ENCODE measurements around the gene GPATCH2.

GPATCH2 gene

GRCh38 chr1:217418269-217419193, 212.4 kb downstream of the GPATCH2 start:
- H3K4me3 ChIP-seq (ENCODE audit: low read depth, low read length) = no peak overlapping the region
- TF ChIP-seq CTCF (IDR thresholded peaks at IDR 0.05; ENCODE audit: insufficient read depth, low read depth, low read length, missing control alignments) = no peak
- DNase-seq (ENCODE audit: low read depth) = no peak

GRCh38 chr1:217417363-217417762, 213.5 kb downstream of the GPATCH2 start:
- DNase-seq (ENCODE audit: low read depth) = no peak
- H3K4me3 ChIP-seq (ENCODE audit: low read depth, low read length) = no peak overlapping the region
- no peak for TF ChIP-seq CTCF (IDR thresholded peaks at IDR 0.05; ENCODE audit: insufficient read depth, low read depth, low read length, missing control alignments)

GRCh38 chr1:217407534-217408001, 223.3 kb downstream of the GPATCH2 start:
- DNase-seq (ENCODE audit: low read depth) = no peak
- no peak for TF ChIP-seq CTCF (IDR thresholded peaks at IDR 0.05; ENCODE audit: insufficient read depth, low read depth, low read length, missing control alignments)
- no peak overlapping the region for H3K4me3 ChIP-seq (ENCODE audit: low read depth, low read length)

GRCh38 chr1:217403026-217403720, 227.7 kb downstream of the GPATCH2 start:
- DNase-seq (ENCODE audit: low read depth) = no peak
- H3K4me3 ChIP-seq (ENCODE audit: low read depth, low read length) = no peak overlapping the region
- TF ChIP-seq CTCF (IDR thresholded peaks at IDR 0.05; ENCODE audit: insufficient read depth, low read depth, low read length, missing control alignments) = no peak

GRCh38 chr1:217402301-217402700, 228.6 kb downstream of the GPATCH2 start:
- no peak for DNase-seq (ENCODE audit: low read depth)
- no peak for TF ChIP-seq CTCF (IDR thresholded peaks at IDR 0.05; ENCODE audit: insufficient read depth, low read depth, low read length, missing control alignments)
- no peak overlapping the region for H3K4me3 ChIP-seq (ENCODE audit: low read depth, low read length)

DNA sequence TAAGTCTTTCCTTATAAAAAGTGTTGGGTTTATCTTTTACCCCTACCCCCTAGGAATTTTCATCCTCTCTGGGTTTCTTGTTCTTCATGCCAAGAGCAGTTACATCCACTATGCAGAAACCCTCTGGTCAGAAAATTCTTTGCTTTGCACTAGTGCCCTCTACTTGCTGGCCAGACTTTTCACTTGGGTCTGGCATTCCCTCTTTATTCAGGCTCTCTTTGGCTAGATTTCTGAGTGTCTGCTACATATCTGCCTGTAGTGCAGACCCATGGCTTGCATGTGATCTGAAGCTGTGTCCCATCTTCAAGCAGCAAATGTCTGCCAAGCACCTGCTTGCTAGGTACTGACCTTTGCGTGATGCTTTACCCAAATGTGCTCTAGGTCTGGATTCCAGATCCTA, 237.0 kb downstream of the GPATCH2 start:
- no peak for DNase-seq (ENCODE audit: low read depth)

More for the DNA sequence above, 237.0 kb downstream of the GPATCH2 start:
- no peak overlapping the region for H3K4me3 ChIP-seq (ENCODE audit: low read depth, low read length)
- TF ChIP-seq CTCF (IDR thresholded peaks at IDR 0.05; ENCODE audit: insufficient read depth, low read depth, low read length, missing control alignments) = no peak

All from GM12865 (cell line).